Choroid plexus epithelial cell (primary cell): Measurements from ENCODE around the gene GNAZ.

Experiments used
- DNase-seq: peaks from one replicate; pipeline ENCODE4 v3.0.0-alpha.2; 2010; ENCODE audit warnings: low read depth
- H3K4me3 ChIP-seq: 2 replicates; pipeline ENCODE4 v1.5.1; 2011; ENCODE audit warnings: low read depth, mild to moderate bottlenecking, control low read depth, low read length, moderate library complexity
- TF ChIP-seq, protein P1 (sequence below): conservative IDR thresholded peaks from 2 replicates; pipeline ENCODE4 v1.5.1; 2011; ENCODE audit warnings: low read depth, mild to moderate bottlenecking, control low read depth, inconsistent platforms, low read length, moderate library complexity

Gene GNAZ

DNA sequence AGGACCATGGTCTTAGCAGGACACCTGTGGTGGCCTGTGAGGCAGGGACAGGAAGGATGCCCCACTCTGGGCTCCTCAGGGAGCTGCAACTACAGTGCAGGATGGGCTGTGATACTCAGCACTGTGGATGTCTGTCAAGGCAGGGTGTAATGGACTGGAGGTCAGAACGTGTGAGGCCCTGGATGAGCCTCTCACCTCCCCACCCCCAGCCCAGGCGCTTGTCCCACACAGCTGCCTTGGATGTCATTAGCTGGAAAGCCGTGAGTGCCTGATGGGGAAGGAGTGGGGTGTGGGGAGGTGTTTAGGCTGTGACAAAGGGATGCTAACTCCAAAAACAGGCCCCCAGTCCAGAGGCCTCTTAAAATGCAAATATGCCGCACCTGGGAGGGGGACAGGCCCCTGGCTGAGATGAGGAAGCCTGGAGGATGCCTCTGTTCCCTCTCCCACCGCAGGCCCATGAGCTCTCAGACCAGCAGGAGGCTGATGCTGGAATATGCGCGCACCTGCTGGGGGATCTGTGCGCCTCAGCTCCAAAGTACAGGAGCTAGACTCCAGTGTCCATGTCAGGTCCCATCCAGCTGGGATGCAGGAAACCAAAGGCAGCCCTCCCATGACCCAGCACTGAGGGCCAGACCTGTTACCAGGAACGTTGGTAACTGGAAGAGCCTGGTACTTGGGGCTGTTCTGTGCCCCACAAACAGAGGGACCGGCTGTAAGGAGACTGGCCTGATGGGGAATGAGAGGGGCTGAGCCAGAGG, 46.4 kb downstream of the GNAZ start:
- no peak for DNase-seq
- TF ChIP-seq, protein P1, sequence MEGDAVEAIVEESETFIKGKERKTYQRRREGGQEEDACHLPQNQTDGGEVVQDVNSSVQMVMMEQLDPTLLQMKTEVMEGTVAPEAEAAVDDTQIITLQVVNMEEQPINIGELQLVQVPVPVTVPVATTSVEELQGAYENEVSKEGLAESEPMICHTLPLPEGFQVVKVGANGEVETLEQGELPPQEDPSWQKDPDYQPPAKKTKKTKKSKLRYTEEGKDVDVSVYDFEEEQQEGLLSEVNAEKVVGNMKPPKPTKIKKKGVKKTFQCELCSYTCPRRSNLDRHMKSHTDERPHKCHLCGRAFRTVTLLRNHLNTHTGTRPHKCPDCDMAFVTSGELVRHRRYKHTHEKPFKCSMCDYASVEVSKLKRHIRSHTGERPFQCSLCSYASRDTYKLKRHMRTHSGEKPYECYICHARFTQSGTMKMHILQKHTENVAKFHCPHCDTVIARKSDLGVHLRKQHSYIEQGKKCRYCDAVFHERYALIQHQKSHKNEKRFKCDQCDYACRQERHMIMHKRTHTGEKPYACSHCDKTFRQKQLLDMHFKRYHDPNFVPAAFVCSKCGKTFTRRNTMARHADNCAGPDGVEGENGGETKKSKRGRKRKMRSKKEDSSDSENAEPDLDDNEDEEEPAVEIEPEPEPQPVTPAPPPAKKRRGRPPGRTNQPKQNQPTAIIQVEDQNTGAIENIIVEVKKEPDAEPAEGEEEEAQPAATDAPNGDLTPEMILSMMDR = no peak
- no peak overlapping the region for H3K4me3 ChIP-seq

DNA sequence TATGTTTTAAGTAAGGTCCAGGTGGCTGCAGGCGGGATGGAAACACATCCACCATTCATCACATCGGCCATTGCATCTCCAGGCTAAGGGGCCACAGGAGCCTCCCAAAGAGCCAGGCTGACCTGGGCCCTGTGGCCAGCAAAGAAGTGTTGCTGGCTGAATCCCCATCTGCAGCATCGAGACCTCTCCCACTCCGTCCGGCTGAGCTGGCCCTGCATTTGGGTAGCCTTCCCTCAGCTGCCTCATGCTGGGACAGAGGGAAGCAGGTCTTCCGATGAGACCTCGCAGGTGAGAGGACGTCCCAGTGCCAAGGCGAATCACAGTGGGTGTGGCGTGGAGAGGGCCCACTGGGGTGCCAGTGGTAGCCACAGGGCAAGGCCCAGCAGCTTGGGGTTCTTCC, 47.0 kb downstream of the GNAZ start:
- H3K4me3 ChIP-seq = no peak overlapping the region
- TF ChIP-seq, protein P1 = no peak
- DNase-seq = no peak

DNA sequence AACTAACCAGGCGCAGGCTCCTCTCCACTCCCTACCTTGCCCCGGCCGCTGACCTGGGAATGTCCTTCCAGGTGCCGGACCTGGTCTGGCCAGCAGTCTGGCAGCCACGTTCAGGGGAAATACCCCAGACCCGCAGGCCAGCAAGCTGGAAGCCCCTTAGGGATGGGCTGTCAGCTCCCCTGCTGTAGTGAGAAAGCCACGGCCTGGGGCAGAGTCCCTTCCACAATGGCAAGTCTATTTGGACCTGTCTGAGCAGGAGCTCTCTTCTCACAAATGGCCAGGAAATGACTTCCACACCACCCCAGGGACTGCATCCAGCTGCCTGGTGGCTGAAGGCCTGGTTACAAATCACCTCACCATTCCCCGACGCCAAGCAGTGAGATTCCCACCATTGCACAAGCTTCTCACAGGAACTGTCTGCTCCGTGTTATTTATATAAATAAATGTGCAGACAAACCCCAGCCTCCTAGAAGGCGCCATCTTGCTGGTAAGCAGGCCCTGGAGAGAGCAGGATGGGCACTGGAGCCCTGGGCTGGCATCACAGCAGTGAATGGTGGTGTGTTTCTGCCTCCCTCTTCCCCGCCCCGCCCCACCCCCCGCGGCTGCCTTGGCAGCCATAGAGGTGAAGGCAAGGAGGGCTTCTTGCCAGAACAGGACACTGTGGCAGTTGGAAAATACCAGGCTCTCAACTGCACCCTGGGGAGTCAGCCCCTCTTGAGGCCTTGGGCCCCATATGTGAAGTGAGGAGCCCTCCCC, 47.8 kb downstream of the GNAZ start:
- DNase-seq = no peak
- no peak overlapping the region for H3K4me3 ChIP-seq
- TF ChIP-seq, protein P1 = no peak

DNA sequence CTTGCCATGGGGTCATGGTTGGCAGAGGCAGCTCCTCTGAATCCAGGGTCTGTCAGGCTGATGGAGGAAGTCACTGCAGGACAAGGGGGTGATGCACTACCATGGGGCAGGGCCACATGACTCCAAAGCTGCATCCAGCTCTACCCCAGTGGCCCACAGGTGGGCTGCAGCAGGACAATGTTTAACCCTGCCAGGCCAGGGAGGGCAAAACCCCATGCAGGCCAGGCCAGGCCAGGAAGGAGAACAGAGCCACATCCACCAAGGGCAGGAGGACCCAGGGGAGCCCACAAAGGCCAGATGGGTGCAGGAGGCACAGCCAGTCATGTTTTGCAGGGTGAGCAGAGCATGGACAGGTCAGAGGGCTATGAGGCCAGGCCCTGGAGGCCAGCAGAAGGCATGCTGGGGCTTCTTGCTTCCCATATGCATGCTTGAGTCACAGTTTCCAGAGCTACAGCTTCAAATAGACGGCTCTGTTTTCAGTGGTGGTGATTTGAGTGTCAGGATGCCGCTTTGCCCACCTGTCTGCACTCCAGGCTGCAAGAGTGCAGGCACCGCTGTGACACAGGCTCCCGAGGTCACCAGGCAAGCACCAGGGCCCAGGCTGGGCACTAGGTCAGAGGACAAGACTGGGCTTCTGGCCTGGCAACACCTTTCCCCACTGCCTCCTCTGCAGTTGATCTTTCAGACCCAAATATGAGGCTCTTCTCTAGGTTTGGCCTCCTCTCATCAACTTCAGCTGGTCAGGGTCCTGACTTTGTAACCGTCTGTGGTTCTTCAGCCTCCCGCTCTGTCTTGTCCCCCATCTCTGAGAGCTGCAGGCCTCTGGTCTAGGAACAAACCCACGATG, 48.6 kb downstream of the GNAZ start:
- no peak for DNase-seq
- no peak overlapping the region for H3K4me3 ChIP-seq

DNA sequence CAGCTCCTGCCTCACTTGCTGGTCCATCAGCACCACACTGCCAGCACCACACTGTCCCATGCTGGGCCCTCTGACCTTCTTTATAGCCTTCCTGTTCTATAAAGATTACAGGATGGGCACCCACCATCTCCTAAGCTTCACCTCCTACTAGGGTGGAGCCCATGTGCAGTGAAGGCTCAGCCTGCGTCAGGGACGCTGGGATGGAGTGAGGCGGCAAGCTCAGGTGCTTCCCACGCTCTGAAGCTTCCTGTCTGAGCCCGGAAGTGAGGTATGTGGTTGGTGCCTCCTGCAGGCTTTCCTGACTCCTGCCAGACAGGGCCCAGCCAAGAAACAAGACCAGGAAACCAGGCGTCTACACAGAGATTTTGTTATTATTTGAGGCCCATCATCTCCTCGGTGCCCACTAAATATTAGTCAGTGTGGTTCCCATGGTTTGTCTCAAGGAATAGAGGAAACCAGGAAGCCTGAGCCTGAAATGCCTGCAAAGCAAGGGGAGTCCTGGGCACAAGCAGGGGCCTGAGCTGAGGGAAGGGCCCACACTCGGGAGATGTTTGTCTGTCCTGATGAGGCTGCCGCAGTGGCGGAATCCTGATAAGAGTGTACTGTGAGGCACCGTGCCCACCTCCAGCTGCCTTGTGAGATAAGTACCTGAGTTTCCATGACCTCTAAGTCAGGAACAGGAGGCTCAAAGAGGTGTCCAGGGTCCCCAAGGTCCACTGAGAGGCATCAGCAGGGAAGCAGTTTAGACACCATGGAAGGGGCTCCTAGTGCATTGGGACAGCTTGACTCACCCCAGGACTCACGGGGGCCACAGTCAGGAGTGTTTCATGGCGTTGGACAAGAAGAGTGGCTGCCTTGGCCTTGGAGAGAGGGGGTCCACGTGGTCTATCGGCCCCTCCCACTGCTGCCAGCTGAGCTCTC, 49.4 kb downstream of the GNAZ start:
- TF ChIP-seq, protein P1 = no peak
- no peak overlapping the region for H3K4me3 ChIP-seq
- DNase-seq = no peak

More for the DNA sequence above, 48.6 kb downstream of the GNAZ start:
- TF ChIP-seq, protein P1 = no peak

DNA sequence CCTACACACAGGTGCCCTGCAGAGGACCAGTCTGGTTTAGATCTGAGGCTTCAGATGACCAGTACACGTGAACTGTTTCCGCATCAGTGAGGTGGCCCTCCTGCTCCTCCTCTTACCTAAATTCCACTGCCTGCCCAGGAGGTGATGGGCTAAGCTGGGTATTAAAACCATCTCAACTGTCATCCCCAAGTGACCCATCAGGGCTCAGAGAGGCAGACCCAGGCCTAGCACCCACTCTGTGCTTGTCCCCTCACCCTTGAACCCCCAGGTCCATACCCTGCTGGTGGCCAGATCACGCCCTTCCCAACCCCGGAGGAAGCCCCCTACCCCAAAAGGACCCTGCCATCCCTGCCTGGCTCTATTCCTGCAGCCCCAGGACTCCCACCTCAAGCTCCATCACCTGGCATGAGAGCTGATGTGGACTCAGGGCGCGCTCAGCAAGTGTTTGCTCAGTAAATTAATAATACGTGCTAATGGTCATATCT, 50.1 kb downstream of the GNAZ start:
- no peak overlapping the region for H3K4me3 ChIP-seq
- no peak for DNase-seq
- TF ChIP-seq, protein P1 = no peak
